Measurements from ENCODE around the gene SRSF10.
A peak's percentile ranks its signal among the peaks of the same experiment; 100 is the strongest.
"Not testable (repeated sequence)": the region's sequence is repeated elsewhere in the genome, so short reads cannot be mapped to it uniquely, and the experiment has no call there.

The SRSF10 gene

GRCh38 chr1:23987038-23987437 is 6.9 kb upstream of the SRSF10 start:
- H3K4me3 ChIP-seq (ENCODE audit: low read length); H3K27me3 ChIP-seq (ENCODE audit: control insufficient read depth, insufficient read depth, low read length); H3K36me3 ChIP-seq (ENCODE audit: control insufficient read depth, insufficient read depth, low read length); H3K27ac ChIP-seq (ENCODE audit: low read depth, low read length); H3K9ac ChIP-seq (ENCODE audit: low read length): not testable (repeated sequence)
- H3K4me1 ChIP-seq (ENCODE audit: control insufficient read depth, insufficient read depth, low read length), result peaks cover 11% of the 10 kb centered on the region

DNA sequence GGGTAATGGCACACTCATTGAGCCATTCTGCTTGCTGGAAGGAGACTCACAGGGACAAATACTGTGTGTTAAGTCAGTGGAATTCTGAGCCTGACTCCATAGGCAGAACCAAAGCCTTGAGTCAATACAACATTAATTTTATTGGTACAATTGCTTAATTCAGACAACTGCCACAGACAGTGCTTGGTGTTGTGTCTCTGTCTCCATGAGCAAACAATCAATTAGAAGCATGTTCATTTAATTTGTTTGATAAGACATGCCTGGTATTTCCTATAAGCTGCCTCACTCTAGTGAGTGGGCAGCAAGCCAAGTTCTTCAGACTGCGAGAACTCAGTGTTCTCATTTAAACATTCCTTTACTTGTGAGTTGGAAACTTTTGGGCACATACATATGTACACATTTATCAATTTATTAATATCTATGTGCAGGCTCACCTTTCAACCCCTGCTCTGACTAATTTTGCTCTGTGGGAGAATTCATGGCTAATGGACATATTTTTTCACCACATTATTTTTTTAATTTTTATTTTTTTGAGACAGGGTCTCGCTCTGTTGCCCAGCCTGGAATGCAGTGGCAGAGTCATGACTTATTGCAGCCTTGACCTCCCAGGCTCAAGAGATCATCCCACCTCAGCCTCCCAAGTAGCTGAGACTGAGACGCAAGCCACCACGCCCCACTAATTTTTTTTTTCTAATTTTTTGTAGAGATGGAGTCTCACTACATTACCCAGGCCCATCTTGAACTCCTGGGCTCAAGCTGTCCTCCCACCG is 4.5 kb upstream of the SRSF10 start:
- Histone ChIP-seq H3K36me3 (ENCODE audit: control insufficient read depth, insufficient read depth, low read length) (no peaks in the 10 kb centered on the region), H3K4me3 (ENCODE audit: low read length) (no peak overlapping the region), H3K27me3 (ENCODE audit: control insufficient read depth, insufficient read depth, low read length) (no peaks in the 10 kb centered on the region), H3K27ac (ENCODE audit: low read depth, low read length) (peak overlapping the region; percentile 35), H3K9ac (ENCODE audit: low read length) (no peak overlapping the region), H3K4me1 (ENCODE audit: control insufficient read depth, insufficient read depth, low read length) (peaks cover 16% of the 10 kb centered on the region)

GRCh38 chr1:23980728-23981070 is 572 bp upstream of the SRSF10 start:
- Histone ChIP-seq H3K4me3 (ENCODE audit: low read length) (peak overlapping the region; percentile 75), H3K4me1 (ENCODE audit: control insufficient read depth, insufficient read depth, low read length) (peaks cover 40% of the 10 kb centered on the region), H3K36me3 (ENCODE audit: control insufficient read depth, insufficient read depth, low read length) (no peaks in the 10 kb centered on the region), H3K27me3 (ENCODE audit: control insufficient read depth, insufficient read depth, low read length) (no peaks in the 10 kb centered on the region), H3K27ac (ENCODE audit: low read depth, low read length) (peak overlapping the region; percentile 93), H3K9ac (ENCODE audit: low read length) (peak overlapping the region; percentile 35)

- Histone ChIP-seq H3K27me3 (ENCODE audit: control insufficient read depth, insufficient read depth, low read length) (no peaks in the 10 kb centered on the region), H3K4me1 (ENCODE audit: control insufficient read depth, insufficient read depth, low read length) (peaks cover 39% of the 10 kb centered on the region)
Observed at GRCh38 chr1:23979387-23979880, 693 bp downstream of the SRSF10 start.

DNA sequence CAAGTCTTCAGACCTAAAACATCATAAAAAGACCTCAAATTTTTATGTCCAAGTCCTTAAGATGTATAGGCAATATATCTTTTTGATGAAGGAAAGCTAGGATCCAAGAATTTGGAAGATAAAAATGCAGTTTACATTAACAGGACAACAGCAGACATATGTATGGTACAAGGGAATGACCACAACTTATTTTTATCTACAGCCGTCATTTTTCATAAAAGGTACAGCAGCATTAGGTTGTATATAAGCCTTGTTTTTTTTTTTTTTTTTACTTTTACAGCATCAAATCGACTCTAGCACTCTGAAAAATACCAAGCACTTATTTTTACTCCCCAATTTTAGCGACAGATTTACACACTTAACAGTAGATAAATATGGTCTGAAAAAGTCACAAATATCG is 1.3 kb downstream of the SRSF10 start:
- H3K27me3 ChIP-seq (ENCODE audit: control insufficient read depth, insufficient read depth, low read length), result no peaks in the 10 kb centered on the region
- no peak overlapping the region for H3K9ac ChIP-seq (ENCODE audit: low read length)
- peak overlapping the region; percentile 93 for H3K27ac ChIP-seq (ENCODE audit: low read depth, low read length)
- no peaks in the 10 kb centered on the region for H3K36me3 ChIP-seq (ENCODE audit: control insufficient read depth, insufficient read depth, low read length)
- peak overlapping the region; percentile 75 for H3K4me3 ChIP-seq (ENCODE audit: low read length)
- peaks cover 34% of the 10 kb centered on the region for H3K4me1 ChIP-seq (ENCODE audit: control insufficient read depth, insufficient read depth, low read length)

More at GRCh38 chr1:23979387-23979880, 693 bp downstream of the SRSF10 start:
- Histone ChIP-seq H3K36me3 (ENCODE audit: control insufficient read depth, insufficient read depth, low read length) (no peaks in the 10 kb centered on the region), H3K9ac (ENCODE audit: low read length) (peak overlapping the region; percentile 68), H3K27ac (ENCODE audit: low read depth, low read length) (peak overlapping the region; percentile 93), H3K4me3 (ENCODE audit: low read length) (peak overlapping the region; percentile 75)

DNA sequence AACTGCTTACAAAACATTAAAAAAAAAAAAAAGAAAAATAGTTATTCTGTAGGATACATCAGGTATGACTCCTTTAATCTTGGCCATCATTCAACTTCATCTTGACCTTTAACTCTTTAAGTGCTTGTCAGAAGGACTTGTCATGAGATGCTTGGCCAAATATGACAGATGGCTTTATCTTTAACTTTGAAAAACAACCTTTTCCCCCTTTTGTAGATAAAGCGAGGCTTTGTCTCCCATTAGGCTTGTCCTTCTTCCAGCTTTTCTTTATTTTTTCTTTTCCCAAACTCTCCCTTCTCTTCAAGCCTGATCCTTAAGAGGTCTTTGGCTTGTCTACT is 2.3 kb downstream of the SRSF10 start:
- Histone ChIP-seq H3K27ac (ENCODE audit: low read depth, low read length) (no peak overlapping the region), H3K27me3 (ENCODE audit: control insufficient read depth, insufficient read depth, low read length) (no peaks in the 10 kb centered on the region), H3K4me1 (ENCODE audit: control insufficient read depth, insufficient read depth, low read length) (peaks cover 34% of the 10 kb centered on the region), H3K9ac (ENCODE audit: low read length) (no peak overlapping the region), H3K4me3 (ENCODE audit: low read length) (no peak overlapping the region), H3K36me3 (ENCODE audit: control insufficient read depth, insufficient read depth, low read length) (no peaks in the 10 kb centered on the region)

- Histone ChIP-seq H3K27ac (ENCODE audit: low read depth, low read length) (peak overlapping the region; percentile 27), H3K9ac (ENCODE audit: low read length) (no peak overlapping the region), H3K27me3 (ENCODE audit: control insufficient read depth, insufficient read depth, low read length) (no peaks in the 10 kb centered on the region), H3K36me3 (ENCODE audit: control insufficient read depth, insufficient read depth, low read length) (no peaks in the 10 kb centered on the region), H3K4me3 (ENCODE audit: low read length) (no peak overlapping the region), H3K4me1 (ENCODE audit: control insufficient read depth, insufficient read depth, low read length) (peaks cover 34% of the 10 kb centered on the region)
Observed at GRCh38 chr1:23977187-23977853, 2.8 kb downstream of the SRSF10 start.

- H3K9ac ChIP-seq (ENCODE audit: low read length), result no peak overlapping the region
- H3K27ac ChIP-seq (ENCODE audit: low read depth, low read length), result no peak overlapping the region
- H3K27me3 ChIP-seq (ENCODE audit: control insufficient read depth, insufficient read depth, low read length), result no peaks in the 10 kb centered on the region
- H3K4me3 ChIP-seq (ENCODE audit: low read length), result no peak overlapping the region
- peaks cover 6% of the 10 kb centered on the region for H3K36me3 ChIP-seq (ENCODE audit: control insufficient read depth, insufficient read depth, low read length)
- H3K4me1 ChIP-seq (ENCODE audit: control insufficient read depth, insufficient read depth, low read length), result peaks cover 12% of the 10 kb centered on the region
Observed at GRCh38 chr1:23967871-23968270, 12.3 kb downstream of the SRSF10 start.

DNA sequence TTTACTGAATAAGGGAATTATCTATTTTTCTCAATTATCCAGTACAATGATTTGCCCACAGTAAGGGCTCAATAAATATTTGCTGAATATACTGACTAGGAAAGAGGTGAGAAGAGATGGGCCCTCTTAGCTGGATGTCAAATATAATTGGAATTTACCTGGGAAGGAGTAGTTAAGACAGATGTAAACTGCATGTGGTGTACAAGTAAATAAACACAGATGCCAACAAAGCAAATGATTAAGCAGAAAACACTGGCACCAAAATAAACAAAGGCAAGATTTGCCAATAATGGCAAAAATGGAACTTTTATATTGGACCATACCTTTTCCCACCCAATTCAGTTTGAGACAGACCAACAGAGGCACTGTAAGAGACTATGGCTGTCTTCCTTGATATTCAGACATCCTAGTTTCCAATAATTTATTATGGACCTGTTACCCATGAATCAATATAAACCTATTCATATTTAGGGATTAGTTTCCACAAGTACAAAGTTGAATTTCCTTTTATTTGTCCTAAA is 13.1 kb downstream of the SRSF10 start:
- Histone ChIP-seq H3K9ac (ENCODE audit: low read length) (no peak overlapping the region), H3K36me3 (ENCODE audit: control insufficient read depth, insufficient read depth, low read length) (peaks cover 6% of the 10 kb centered on the region), H3K4me3 (ENCODE audit: low read length) (no peak overlapping the region), H3K27me3 (ENCODE audit: control insufficient read depth, insufficient read depth, low read length) (no peaks in the 10 kb centered on the region), H3K27ac (ENCODE audit: low read depth, low read length) (no peak overlapping the region), H3K4me1 (ENCODE audit: control insufficient read depth, insufficient read depth, low read length) (peaks cover 12% of the 10 kb centered on the region)

DNA sequence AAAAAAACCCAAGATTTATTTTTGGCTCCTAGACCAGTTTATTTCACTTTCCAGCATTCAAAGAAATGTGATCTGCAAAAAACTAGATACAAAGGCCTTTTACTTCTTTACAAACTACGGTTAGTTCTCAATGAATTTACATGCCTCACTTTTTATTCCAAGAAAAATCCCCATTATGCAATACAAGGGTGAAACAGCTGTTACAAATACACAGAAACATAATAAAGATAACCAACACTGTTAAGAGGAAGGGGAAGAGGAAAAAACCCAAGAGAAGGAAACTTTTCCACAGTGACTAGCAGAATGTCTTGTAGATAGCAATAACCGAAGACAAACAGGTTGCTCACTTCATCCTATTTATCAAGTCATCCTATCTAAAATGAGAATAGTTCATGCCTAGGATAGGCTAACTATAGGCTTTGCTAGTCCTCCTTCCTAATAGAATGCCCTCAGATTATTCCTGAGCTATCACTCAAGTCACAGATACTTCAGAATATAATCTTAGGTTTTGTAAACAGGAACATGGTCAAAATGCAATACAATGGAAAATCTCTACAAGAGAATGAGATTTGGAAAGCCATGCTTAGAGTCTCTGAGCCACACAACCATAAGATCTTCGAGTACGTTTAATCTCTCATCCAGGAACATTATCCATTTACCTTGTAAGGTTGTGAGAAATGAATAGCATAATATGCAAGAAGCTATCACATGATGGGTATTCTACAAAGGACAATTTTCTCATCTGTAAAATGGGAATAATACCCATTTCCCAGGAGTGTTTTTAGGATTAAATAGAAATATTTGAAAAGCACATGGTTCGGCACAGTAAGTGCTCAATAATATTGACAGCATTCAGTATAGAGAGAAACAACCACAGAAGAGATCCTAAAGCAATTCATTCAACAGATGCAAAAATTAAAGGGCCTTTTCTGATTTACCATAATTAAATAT is 15.1 kb downstream of the SRSF10 start:
- Histone ChIP-seq H3K9ac (ENCODE audit: low read length) (no peak overlapping the region), H3K27ac (ENCODE audit: low read depth, low read length) (peak overlapping the region; percentile 67), H3K4me1 (ENCODE audit: control insufficient read depth, insufficient read depth, low read length) (peaks cover 12% of the 10 kb centered on the region), H3K4me3 (ENCODE audit: low read length) (no peak overlapping the region), H3K27me3 (ENCODE audit: control insufficient read depth, insufficient read depth, low read length) (no peaks in the 10 kb centered on the region), H3K36me3 (ENCODE audit: control insufficient read depth, insufficient read depth, low read length) (peaks cover 4% of the 10 kb centered on the region)

DNA sequence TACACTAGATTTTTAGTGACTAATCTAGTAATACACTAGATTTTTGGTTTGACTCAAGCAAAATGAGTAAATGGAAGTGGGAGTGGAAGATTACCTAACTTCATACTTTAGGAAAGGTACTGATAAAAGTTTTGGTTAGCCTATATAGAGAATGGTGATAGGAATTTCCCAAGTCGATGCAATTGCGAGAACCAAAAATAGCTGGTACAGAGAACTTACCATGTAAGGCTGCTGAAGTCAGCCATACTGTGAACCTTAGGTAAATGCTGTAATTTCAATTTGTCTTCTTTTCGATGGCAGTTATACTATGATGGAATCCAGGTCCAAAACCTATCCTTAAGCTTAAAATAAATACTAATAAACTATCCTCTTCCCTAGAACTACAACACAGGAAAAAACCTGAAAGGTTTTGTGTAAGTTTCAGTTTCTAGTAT is 15.9 kb downstream of the SRSF10 start:
- Histone ChIP-seq H3K27ac (ENCODE audit: low read depth, low read length) (peak overlapping the region; percentile 67), H3K9ac (ENCODE audit: low read length) (no peak overlapping the region), H3K36me3 (ENCODE audit: control insufficient read depth, insufficient read depth, low read length) (peaks cover 4% of the 10 kb centered on the region), H3K27me3 (ENCODE audit: control insufficient read depth, insufficient read depth, low read length) (no peaks in the 10 kb centered on the region), H3K4me3 (ENCODE audit: low read length) (no peak overlapping the region), H3K4me1 (ENCODE audit: control insufficient read depth, insufficient read depth, low read length) (peaks cover 12% of the 10 kb centered on the region)
